SK-N-SH treated with all-trans-retinoic acid at 6 μM for 48 hours (cell line): ENCODE results near the gene SCNN1B.

Source experiments
- ATAC-seq: fragments of 200-7000 bp; cut with Tn5 transposase; 3 replicates; pipeline ENCODE4 v1.9.1; 2020; ENCODE audit warnings: mild to moderate bottlenecking, moderate library complexity
- ARNTL ChIP-seq: fragments of 450-650 bp; formaldehyde crosslinking; IDR thresholded peaks from 2 replicates; pipeline ENCODE4 v1.5.0; 2020; ENCODE audit warnings: low read depth, mild to moderate bottlenecking, moderate library complexity, borderline replicate concordance
- BACH2 ChIP-seq: fragments of 250-450 bp; sonication (Bioruptor Pico); IDR thresholded peaks from 2 replicates; pipeline ENCODE4 v1.9.0; 2021; ENCODE audit warnings: mild to moderate bottlenecking, borderline replicate concordance
- CREB5 ChIP-seq: fragments of 250-450 bp; sonication (Bioruptor Pico); IDR thresholded peaks from 2 replicates; pipeline ENCODE4 v1.5.1; 2020; ENCODE audit warnings: low read depth, mild to moderate bottlenecking, moderate library complexity
- CSDC2 ChIP-seq: fragments of 250-450 bp; sonication (Bioruptor Pico); IDR thresholded peaks from 2 replicates; pipeline ENCODE4 v1.5.0; 2020; ENCODE audit warnings: mild to moderate bottlenecking, moderate library complexity
- CSRNP3 ChIP-seq: fragments of 250-450 bp; sonication (Bioruptor Pico); IDR thresholded peaks from 2 replicates; pipeline ENCODE4 v1.5.1; 2021; ENCODE audit warnings: mild to moderate bottlenecking, moderate library complexity
- GLIS3 ChIP-seq: fragments of 250-450 bp; sonication (Bioruptor Pico); IDR thresholded peaks from 2 replicates; pipeline ENCODE4 v1.5.0; 2020; ENCODE audit warnings: mild to moderate bottlenecking, moderate library complexity
- ISL1 ChIP-seq: fragments of 250-450 bp; sonication (Bioruptor Pico); IDR thresholded peaks from 2 replicates; pipeline ENCODE4 v2.1.2; 2022; ENCODE audit warnings: mild to moderate bottlenecking, moderate library complexity
- OSR1 ChIP-seq: fragments of 250-450 bp; sonication (Bioruptor Pico); IDR thresholded peaks from 2 replicates; pipeline ENCODE4 v1.8.0; 2022; ENCODE audit warnings: moderate library complexity, mild to moderate bottlenecking, inconsistent platforms
- PATZ1 ChIP-seq: fragments of 250-450 bp; sonication (Bioruptor Pico); IDR thresholded peaks from 2 replicates; pipeline ENCODE4 v1.8.0; 2020; ENCODE audit warnings: mild to moderate bottlenecking, moderate library complexity, borderline replicate concordance
- SNAI2 ChIP-seq: fragments of 250-450 bp; sonication (Bioruptor Pico); IDR thresholded peaks from 2 replicates; pipeline ENCODE4 v1.5.0; 2020; ENCODE audit warnings: mild to moderate bottlenecking, moderate library complexity
- TOX ChIP-seq: fragments of 250-450 bp; sonication (Bioruptor Pico); IDR thresholded peaks from 2 replicates; pipeline ENCODE4 v1.8.0; 2021; ENCODE audit warnings: mild to moderate bottlenecking, moderate library complexity, borderline replicate concordance
- TSHZ2 ChIP-seq: fragments of 250-450 bp; sonication (Bioruptor Pico); IDR thresholded peaks from 2 replicates; pipeline ENCODE4 v1.5.0; 2020; ENCODE audit warnings: mild to moderate bottlenecking, moderate library complexity
- ZC3H10 ChIP-seq: fragments of 250-450 bp; sonication (Bioruptor Pico); IDR thresholded peaks from 2 replicates; pipeline ENCODE4 v1.5.1; 2021; ENCODE audit warnings: mild to moderate bottlenecking, moderate library complexity
- ZFP3 ChIP-seq: fragments of 250-450 bp; sonication (Bioruptor Pico); IDR thresholded peaks from 2 replicates; pipeline ENCODE4 v1.5.0; 2020; ENCODE audit warnings: mild to moderate bottlenecking, moderate library complexity
- ZFP30 ChIP-seq: fragments of 450-650 bp; formaldehyde crosslinking; IDR thresholded peaks from 2 replicates; pipeline ENCODE4 v1.5.0; 2022; ENCODE audit warnings: mild to moderate bottlenecking, moderate library complexity
- ZNF565 ChIP-seq: fragments of 450-650 bp; formaldehyde crosslinking; conservative IDR thresholded peaks from 2 replicates; pipeline ENCODE4 v1.5.0; 2020; ENCODE audit warnings: low read depth, mild to moderate bottlenecking, moderate library complexity
- ZNF70 ChIP-seq: fragments of 450-650 bp; formaldehyde crosslinking; IDR thresholded peaks from 2 replicates; pipeline ENCODE4 v1.5.0; 2020; ENCODE audit warnings: mild to moderate bottlenecking, moderate library complexity

SCNN1B gene

GRCh38 chr16:23383881-23384280, 81.8 kb downstream of the SCNN1B start:
- no peak for TF ChIP-seq ZNF70 (CRISPR knock-in tag)
- no peak for ATAC-seq

- TF ChIP-seq ZC3H10 = no peak
- no peak for TF ChIP-seq ZNF565 (CRISPR knock-in tag)
- no peak for TF ChIP-seq ZFP30 (CRISPR knock-in tag)
- no peak for TF ChIP-seq CSDC2 (CRISPR knock-in tag)
- no peak for TF ChIP-seq ISL1 (CRISPR knock-in tag)
- TF ChIP-seq BACH2 (CRISPR knock-in tag) = no peak
- no peak for TF ChIP-seq OSR1
- TF ChIP-seq CREB5 (CRISPR knock-in tag) = no peak
- TF ChIP-seq ZNF70 (CRISPR knock-in tag) = no peak
- no peak for TF ChIP-seq TSHZ2
- TF ChIP-seq ARNTL (CRISPR knock-in tag) = no peak
- TF ChIP-seq TOX = no peak
- no peak for TF ChIP-seq ZFP3 (CRISPR knock-in tag)
- TF ChIP-seq, all 23 proteins: peak for 0
- ATAC-seq = no peak
Observed at GRCh38 chr16:23384878-23385277, 82.8 kb downstream of the SCNN1B start.

- TF ChIP-seq ZNF565 (CRISPR knock-in tag) = no peak
- TF ChIP-seq PATZ1 (CRISPR knock-in tag) = no peak
- TF ChIP-seq ARNTL (CRISPR knock-in tag) = no peak
- no peak for TF ChIP-seq ZC3H10
- no peak for TF ChIP-seq CSRNP3 (CRISPR knock-in tag)
- no peak for TF ChIP-seq GLIS3
- no peak for TF ChIP-seq SNAI2 (CRISPR knock-in tag)
- TF ChIP-seq ISL1 (CRISPR knock-in tag) = no peak
- TF ChIP-seq ZNF70 (CRISPR knock-in tag) = no peak
- no peak for TF ChIP-seq TSHZ2
- TF ChIP-seq TOX = no peak
- TF ChIP-seq CREB5 (CRISPR knock-in tag) = no peak
- no peak for ATAC-seq
Observed at GRCh38 chr16:23385441-23385840, 83.3 kb downstream of the SCNN1B start.
